GM12872 (cell line): Measurements from ENCODE around the gene NBL1.

Experiments used
- CTCF ChIP-seq: IDR thresholded peaks from 3 replicates; pipeline ENCODE4 v1.5.1; 2011; ENCODE audit warnings: low read depth, mild to moderate bottlenecking, low read length, moderate library complexity; ENCODE audit not compliant: insufficient read depth

Gene NBL1

GRCh38 chr1:19665496-19666465 lies 21.7 kb downstream of the NBL1 start:
- no peak for TF ChIP-seq CTCF

GRCh38 chr1:19668888-19669287 lies 24.8 kb downstream of the NBL1 start:
- TF ChIP-seq CTCF, result no peak

- no peak for TF ChIP-seq CTCF
Observed at GRCh38 chr1:19670787-19671186, 26.7 kb downstream of the NBL1 start.

- no peak for TF ChIP-seq CTCF
Observed at GRCh38 chr1:19672237-19672636, 28.1 kb downstream of the NBL1 start.

GRCh38 chr1:19675797-19676196 lies 31.7 kb downstream of the NBL1 start:
- TF ChIP-seq CTCF, result no peak

- TF ChIP-seq CTCF, result no peak
Observed at GRCh38 chr1:19676438-19676922, 32.4 kb downstream of the NBL1 start.

GRCh38 chr1:19678493-19678892 lies 34.4 kb downstream of the NBL1 start:
- no peak for TF ChIP-seq CTCF
